Smooth muscle cell of the brain vasculature (primary cell): ENCODE measurements around the gene PEBP1.
"Not testable (repeated sequence)": the region's sequence is repeated elsewhere in the genome, so short reads cannot be mapped to it uniquely, and the experiment has no call there.

Experiments used
- DNase-seq: peaks from one replicate; pipeline ENCODE4 v3.0.0-alpha.2; 2012; ENCODE audit warnings: low read depth, low spot score

Gene PEBP1

DNA sequence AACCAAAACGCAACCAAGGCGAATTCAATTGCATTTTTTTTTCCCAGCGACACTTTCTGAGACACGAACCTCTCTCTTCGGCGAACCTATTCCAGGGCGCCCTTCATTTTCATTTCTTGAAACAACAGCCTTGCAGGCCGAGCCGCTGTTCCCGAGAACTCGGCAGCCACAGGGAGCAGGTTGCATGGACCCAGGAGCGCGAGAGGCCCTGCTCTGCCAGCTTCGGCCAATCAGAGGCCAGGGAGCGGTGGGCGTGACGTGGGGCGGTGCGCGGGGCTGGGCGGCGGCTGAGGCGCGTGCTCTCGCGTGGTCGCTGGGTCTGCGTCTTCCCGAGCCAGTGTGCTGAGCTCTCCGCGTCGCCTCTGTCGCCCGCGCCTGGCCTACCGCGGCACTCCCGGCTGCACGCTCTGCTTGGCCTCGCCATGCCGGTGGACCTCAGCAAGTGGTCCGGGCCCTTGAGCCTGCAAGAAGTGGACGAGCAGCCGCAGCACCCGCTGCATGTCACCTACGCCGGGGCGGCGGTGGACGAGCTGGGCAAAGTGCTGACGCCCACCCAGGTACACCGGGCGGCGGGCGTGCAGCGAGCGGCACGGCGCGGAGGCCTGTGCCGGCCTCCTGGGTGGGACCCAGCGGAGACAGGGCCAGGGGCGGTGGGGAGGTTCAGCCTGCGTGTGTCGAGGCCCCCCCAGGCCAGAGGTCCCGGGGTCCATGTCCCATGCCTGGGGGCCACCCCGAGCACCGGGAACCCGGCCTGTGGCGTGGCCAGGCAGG is at the start of gene PEBP1:
Gene PEBP1 (plus strand): TSS at position 337 of the 771 bp plus-strand sequence. CDS start 86 bp downstream, at position 423.
- DNase-seq = peak; percentile 62

DNA sequence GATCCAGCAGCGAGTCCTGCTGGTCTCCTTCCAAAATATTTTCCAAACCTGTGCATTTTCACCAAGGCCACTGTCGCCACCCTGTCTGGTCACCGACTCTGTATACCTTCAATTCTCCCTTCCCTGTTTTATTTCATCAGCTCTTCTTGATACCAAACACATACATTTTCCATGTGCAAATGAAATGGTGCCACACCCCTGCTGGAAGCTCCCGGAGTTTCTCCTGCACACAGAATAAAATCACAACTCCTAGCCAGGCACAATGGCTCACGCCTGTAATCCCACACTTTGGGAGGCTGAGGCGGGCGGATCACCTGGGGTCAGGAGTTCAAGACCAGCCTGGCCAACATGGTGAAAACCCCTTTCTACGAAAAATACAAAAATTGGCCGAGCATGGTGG is 46.1 kb upstream of the PEBP1 start:
- DNase-seq = no peak

DNA sequence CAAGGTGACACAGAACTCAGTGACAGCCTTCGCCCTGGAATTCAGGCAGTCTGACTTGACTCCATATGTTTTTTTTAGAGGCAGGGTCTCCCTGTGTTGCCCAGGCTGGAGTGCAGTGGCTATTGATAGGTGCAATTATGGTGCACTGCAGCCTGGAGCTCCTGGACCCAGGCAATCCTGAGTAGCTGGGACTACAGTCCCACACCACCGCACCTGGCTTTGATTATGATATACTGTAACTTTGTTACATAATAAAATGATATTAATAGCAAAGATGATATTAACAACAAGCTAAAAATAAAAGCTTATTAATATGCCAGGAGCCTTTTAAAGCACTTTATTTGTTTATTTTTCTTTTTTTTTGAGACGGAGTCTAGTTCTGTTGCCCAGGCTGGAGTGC is 41.9 kb upstream of the PEBP1 start:
- DNase-seq = no peak

DNA sequence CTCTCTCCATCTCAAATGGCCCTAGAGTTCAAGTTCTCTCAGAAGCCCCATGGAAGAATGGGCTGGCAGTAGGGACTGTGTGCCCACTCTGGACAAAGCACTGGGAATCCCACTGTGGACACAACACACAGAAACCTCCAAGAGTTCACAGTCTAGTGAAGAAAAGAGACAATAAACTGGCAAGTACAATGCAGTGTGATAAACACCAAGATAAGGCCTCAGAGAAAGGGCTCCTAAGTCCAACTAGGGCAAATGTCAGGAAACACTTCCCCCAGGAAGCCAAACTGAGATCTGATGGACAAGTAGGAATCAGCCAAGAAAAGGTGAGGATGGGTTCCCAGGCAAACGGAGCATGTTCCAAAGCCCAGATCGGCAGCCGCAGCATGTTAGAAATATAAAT is 37.5 kb upstream of the PEBP1 start:
- DNase-seq = no peak

DNA sequence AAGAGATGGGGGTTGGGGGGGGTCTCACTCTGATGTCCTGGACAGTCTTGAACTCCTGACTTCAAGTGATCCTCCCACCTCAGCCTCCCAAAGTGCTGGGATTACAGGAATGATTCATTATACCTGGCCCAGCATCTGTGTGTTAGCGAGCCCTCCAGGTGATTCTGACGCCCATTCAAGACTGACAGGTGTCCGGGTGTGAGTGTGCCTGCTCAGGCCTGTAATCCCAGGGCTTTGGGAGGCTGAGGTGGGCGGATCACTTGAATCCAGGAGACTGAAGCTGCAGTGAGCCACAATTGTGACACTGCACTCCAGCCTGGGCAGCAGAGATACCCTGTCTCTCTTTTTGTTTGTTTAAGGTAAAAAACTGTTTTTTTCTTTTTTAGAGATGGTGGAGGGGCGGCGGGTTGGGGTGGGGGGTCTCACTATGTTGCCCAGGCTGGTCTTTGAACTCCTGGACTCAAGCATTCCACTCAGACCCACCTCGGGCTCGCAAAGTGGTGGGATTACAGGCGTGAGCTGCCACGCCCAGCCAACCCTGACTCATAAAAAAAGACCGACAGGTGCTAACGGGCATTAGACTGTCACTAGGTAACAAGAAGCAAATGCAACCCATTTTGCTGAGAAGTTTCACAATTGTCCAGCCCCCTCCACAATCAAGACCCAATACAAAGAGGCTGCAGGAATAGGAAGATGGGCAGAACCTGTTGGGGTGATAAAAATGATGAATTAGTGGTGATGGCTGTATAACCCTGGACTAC is 36.8 kb upstream of the PEBP1 start:
- no peak for DNase-seq

DNA sequence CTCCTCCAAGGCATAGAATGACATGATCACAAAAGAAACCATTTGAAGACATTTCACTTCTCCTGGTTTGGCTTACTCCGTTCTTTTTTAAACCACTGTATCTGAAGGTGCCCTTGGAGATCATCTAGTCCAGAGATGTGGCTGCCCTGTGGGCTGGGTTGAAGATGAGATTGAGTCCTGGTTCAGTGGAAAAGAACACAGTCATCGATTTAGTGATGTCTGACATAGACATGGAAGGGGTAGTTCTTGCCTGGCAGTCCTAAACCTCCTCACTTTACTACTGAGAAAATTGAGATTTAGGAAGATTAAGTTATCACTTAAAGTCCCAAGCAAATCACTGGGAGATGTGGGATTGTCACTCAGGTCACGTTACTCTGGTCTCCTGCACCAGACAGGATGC is 34.9 kb upstream of the PEBP1 start:
- DNase-seq = no peak

DNA sequence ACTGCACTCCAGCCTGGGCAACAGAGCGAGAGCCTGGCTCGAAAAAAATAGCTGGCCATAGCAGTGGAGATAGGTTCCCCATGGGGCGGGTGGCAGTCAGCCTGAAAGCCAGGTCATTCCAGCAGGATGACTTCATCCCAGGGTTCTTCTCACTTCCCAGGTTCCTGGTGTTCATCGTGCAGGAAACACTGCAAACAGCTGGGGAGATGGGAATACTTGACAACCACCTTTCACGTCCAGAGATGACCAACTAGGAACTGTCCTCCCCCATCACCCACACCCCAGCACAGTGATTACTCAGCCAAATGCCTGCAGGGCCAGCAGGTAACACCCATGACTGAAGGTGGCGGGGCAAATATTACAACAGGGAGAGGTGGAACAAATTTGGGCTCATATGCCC is 33.9 kb upstream of the PEBP1 start:
- no peak for DNase-seq

DNA sequence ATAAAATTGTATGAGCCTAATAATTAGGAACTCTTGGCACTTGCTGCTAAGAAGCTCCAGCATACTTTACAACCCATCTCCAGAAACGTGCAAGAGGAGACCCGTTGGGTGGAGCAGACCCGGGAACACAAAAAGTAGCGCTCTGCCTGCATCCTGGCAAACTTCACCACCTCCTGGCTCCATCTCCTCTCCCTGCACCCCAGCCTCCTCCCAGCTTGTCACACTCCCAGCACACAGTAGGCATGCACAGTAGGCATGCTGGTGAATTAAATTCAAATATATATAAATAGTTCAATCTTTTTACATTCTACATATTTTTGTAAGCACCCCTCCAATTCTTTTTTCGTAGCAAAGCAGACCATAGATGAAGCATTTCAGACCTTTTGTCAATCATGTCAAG is 33.3 kb upstream of the PEBP1 start:
- DNase-seq = no peak

DNA sequence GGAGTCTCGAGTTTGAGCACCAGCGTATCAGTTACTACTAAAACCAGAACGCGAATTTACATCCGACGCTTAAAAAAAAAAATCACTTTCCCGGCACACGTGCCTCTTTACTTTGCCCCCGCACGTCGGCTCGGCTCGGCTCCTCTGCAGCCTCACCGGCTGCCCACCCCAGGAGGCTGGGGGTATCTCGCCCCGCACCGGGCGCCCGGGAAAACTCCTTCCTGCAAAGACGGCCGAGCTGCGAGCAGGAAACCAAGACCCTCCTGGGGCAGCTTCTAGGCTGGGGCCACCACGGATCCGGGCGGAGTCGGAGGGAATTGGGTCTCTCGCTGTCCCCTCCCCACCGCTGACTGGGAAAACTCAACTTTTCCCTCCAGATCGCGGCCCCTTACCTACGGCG is 32.7 kb upstream of the PEBP1 start:
- no peak for DNase-seq

DNA sequence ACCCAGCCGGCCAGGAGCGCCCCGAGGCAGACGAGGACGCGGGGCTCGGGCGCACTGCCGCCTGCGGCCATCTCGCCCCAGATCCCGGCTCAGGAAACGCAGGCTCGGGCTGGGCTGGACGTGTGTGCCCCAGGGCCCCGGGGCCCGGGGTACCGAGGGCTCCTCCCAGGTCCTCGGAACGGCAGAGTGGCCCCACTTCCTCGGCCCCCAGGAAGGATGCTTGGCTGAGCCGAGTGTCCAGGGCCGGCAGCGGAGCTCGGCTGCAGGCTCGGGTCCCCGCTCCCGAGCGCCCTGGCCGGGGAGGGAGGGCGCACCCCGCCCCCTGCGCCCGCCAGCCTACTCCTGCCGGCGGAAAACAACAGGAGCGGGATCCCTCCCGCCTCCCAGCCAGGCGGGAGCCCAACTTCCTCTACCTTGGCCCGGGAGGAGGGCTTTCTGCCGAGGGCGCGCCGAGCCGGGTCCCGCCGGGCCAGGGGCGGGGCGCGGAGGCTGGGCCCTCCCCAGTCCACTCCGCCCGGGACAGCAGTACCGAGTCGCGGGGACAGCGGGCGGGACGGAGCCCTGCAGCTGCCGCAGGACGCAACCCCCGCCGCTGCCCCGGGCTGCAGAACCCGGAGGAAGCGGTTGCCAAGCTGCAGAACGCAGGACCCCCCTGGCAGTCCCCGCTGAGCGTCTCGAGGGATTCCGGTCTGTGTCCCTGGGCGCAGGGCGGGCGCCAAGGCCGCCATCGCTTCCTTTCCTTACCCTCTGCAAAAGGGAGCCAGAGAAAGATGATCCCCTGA is 32.1 kb upstream of the PEBP1 start, which contains the start of gene VSIG10:
Gene VSIG10 (minus strand): TSS at position 411 of the 782 bp plus-strand sequence. CDS start 340 bp downstream, at position 71.
- no peak for DNase-seq

DNA sequence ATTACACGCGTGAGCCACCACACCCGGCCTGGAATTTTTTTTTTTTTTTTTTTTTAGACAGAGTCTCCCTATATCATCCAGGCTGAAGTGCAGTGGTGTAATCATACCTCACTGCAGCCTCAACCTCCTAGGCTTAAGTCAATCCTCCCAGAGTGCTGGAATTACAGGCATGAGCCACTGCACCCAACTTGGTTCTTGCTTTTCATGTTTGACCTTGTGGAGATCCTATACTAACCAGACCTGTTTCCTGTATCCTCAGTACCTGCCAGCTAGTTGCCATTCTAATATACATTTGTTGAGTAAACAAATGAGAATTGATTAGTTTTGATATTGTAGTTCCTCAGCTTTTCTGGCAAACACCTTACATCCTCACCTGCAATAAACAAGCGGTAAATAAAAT is 28.9 kb upstream of the PEBP1 start:
- no peak for DNase-seq

DNA sequence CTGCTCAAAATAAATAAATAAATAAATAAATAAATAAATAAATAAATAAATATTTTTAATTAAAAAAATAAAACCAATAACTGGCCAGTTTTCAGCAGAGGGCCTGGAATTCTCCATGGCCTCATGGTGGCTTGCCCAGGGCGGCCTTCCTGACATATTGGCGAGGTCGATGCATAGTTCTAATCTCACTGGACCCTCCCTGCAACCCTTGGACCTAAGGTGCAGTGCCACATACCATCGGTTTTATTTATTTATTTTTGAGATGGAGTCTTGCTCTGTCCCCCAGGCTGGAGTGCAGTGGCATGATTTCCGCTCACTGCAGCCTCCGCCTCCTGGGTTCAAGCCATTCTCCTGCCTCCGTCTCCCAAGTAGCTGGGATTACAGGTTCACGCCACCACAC is 28.2 kb upstream of the PEBP1 start:
- no peak for DNase-seq

DNA sequence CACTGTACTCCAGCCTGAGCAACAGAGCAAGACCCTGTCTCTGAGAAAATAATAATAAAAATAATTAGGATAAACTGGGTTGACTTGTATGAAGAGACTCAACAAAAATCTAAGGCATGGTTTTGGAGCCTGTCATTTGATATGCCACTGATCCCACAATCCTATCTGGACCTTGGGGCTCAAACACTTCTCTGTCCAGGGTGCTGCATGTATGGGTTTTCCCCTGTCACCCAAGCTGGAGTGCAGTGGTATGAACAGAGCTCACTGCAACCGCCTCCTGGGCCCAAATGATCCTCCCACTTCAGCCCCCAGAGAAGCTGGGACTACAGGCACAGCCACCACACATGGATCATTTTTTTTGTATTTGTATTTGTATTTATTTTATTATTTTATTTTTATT is 26.8 kb upstream of the PEBP1 start:
- no peak for DNase-seq

DNA sequence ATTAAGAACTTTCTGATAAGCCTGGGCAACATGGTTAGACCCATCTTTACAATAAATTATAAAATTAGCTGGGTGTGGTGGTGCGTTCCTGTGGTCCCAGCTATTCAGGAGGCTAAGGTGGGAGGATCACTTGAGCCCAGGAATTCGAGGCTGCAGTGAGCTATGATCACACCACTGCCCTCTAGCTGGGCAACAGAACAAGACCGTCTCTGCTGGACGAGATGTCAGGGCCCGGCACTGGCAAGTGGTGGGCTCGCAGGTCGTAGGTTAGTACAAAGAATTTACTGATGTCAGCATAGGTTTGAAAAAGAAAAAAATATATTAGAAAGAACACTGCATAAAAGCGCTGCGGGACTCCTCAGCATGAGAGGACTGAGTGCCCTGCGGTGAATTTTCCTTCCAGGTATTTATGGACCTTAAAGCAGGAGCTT is 16.5 kb upstream of the PEBP1 start:
- no peak for DNase-seq

DNA sequence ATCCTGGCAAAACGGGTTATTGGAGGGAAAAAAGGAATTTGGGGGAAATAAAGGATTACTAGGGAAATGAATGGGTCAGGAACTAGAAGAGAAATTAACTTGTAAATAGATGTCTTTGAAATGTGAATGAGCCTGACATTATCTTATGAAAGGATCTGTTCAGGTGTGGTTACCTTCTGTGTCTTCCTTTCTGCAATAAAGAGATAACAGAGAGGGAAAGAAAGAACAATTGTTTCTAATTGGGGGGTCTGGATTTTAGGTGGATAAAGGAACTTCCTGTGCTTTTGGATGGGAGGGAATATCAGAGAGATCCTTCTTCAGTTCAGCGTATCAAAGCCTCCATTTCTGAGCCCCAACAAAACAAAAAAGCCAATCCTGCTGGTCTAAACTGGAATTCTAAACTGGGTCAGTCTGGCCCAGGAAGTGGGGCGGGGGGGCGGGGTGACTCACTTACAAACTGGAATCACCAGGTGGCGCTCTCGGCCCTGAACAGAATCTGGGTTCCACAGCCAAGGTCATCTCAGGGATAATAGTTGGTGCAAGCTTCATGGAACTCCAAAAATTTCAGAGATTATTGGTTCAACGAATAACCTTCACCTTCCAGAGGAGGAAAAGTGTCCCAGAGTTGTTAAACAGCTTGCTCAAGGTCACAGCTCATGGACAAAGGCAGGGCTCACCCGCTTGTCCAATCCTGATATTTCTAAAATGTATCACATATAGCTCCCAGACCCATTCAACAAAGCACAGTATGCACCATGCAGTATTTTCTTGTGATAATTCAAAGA is 15.2 kb upstream of the PEBP1 start:
- DNase-seq = no peak

DNA sequence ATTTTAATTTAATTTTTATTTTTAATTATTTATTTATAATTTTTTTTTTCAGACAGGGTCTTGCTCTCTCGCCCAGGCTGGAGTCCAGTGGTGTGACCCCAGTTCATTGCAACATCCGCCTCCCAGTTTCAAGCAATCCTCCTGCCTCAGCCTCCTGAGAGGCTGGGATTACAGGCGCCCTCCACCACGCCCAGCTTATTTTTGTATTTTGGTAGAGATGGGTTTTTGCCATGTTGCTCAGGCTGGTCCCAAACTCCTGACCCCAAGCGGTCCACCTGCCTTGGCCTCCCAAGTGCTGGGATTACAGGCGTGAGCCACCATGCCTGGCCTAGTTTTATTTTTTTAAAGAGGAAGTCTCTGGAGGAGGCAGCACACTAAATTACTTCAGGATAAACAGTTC is 13.7 kb upstream of the PEBP1 start:
- no peak for DNase-seq

DNA sequence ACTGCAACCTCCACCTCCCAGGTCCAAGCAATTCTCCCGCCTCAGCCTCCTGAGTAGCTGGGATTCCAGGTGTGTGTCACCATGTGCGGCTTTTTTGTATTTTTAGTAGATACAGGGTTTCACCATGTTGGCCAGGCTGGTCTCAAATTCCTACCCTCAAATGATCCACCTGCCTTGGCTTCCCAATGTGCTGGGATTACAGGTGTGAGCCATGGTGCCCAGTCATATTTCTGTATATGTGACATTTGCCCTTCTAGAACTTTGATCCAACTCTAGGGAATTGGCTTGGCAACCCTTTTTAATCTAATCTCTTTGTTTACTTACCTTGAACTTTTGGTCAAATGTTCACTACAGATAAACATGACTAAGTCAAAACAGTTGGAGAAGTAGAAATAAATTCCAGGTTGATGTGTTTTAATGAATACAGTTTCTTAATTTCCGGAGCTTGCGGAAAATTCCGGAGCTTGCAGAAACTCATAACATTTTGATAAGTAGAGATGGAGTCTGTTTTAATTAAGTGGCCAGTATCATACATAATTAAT is 11.5 kb upstream of the PEBP1 start:
- no peak for DNase-seq

DNA sequence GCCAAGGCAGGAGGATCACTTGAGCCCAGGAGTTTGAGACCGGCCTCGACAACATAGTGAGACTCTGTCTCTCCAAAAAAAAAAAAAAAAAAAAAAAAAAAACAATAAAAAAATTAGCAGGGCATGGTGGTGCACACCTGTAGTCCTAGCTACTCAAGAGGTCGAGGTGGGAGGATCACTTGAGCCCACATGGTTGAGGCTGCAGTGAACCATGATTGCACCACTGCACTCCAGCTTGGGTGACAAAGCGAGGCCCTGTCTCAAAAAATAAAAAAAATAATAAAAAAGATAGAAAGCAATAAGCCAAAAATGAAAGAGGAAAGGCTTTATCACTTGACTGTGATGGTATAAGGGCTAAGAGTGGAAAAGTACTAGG is 10.2 kb upstream of the PEBP1 start:
- no peak for DNase-seq

DNA sequence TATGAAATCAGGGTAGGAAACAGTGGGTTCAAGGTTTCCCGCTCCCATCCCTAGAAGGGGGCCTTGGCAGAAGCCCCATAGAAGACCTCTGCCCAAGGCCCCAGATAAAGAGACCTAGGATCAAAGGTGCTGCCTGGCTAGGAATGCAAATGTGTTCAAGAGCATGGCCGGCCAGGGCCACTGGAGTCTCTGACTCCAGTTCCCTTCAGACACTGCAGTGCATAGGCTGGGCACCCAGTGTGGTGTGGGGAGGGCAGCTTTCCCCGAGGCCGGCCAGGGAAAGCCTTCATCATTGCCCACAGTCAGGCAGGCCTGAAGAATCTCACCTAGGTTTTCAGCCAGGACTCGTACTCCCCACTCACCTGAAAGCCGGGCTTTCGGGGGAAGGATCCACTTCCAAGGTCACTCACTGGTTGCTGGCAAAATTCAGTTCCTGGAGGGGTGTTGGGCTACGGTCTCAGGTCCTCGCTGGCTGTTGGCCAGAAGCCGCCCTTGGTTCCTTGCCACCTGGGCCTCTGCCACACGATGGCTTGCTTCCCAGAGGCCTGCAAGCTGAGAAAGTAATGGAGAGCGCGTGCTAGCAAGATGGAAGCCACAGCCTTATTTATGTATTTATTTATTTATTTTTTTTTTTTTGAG is 9.7 kb upstream of the PEBP1 start:
- DNase-seq = no peak

DNA sequence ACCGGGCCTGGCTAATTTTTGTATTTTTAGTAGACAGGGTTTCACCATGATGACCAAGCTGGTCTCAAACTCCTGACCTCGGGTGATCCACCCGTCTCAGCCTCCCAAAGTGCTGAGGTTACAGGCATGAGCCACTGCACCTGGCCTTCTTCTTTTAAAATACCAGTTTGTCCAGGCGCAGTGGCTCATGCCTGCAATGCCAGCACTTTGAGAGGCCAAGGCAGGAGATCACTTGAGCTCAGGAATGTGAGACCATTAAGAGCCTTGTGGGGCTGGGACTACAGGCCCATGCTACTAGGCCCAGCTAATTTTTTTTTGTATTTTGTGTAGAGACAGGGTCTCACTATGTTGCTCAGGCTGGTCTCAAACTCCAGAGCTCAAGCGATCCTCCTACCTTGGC is 8.1 kb upstream of the PEBP1 start:
- DNase-seq = no peak

DNA sequence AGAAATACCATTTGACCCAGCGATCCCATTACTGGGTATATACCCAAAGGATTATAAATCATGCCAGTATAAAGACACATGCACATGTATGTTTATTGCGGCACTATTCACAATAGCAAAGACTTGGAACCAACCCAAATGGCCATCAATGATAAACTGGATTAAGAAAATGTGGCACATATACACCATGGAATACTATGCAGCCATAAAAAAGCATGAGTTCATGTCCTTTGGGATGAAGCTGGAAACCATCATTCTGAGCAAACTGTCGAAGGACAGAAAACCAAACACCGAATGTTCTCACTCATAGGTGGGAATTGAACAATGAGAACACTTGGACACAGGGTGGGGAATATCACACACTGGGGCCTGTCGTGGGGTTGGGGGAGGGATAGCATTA is 6.5 kb upstream of the PEBP1 start:
- DNase-seq = not testable (repeated sequence)
